Measurements from ENCODE around the gene ZNF587B.
"Not testable (repeated sequence)": the region's sequence is repeated elsewhere in the genome, so short reads cannot be mapped to it uniquely, and the experiment has no call there.

The ZNF587B gene

GRCh38 chr19:57830071-57830602, at the start of gene ZNF587B:
Gene ZNF587B, plus strand, starts transcription at chr19:57830299. Its CDS starts 230 bp downstream, at chr19:57830529.
- DNase-seq, result no peak

- DNase-seq, result no peak
Observed at GRCh38 chr19:57786286-57786685, 43.8 kb upstream of the ZNF587B start.

- DNase-seq, result no peak
Observed at GRCh38 chr19:57786906-57787305, 43.2 kb upstream of the ZNF587B start.

- no peak for DNase-seq
Observed at GRCh38 chr19:57788114-57788692, 41.9 kb upstream of the ZNF587B start.

GRCh38 chr19:57789288-57789687, 40.8 kb upstream of the ZNF587B start:
- DNase-seq, result no peak

- not testable (repeated sequence) for DNase-seq
Observed at GRCh38 chr19:57796580-57796979, 33.5 kb upstream of the ZNF587B start.

GRCh38 chr19:57800696-57801095, 29.4 kb upstream of the ZNF587B start:
- DNase-seq, result no peak

GRCh38 chr19:57802269-57802668, 27.8 kb upstream of the ZNF587B start:
- DNase-seq, result no peak

- DNase-seq, result no peak
Observed at GRCh38 chr19:57803265-57803593, 26.9 kb upstream of the ZNF587B start.

- no peak for DNase-seq
Observed at GRCh38 chr19:57803594-57804325, 26.3 kb upstream of the ZNF587B start.

GRCh38 chr19:57807541-57807940, 22.6 kb upstream of the ZNF587B start:
- DNase-seq, result no peak

GRCh38 chr19:57810410-57811295, 19.4 kb upstream of the ZNF587B start:
- DNase-seq, result not testable (repeated sequence)

- DNase-seq, result no peak
Observed at GRCh38 chr19:57812226-57812625, 17.9 kb upstream of the ZNF587B start.

- DNase-seq, result not testable (repeated sequence)
Observed at GRCh38 chr19:57812975-57813820, 16.9 kb upstream of the ZNF587B start.

GRCh38 chr19:57813919-57814504, 16.1 kb upstream of the ZNF587B start:
- no peak for DNase-seq

- peak; percentile 91 for DNase-seq
Observed at GRCh38 chr19:57814505-57815246, 15.4 kb upstream of the ZNF587B start, which contains the start of gene ZNF552. Gene ZNF552, minus strand, starts transcription at chr19:57814913. Its CDS starts 170 bp downstream, at chr19:57814743.

GRCh38 chr19:57815247-57816075, 14.6 kb upstream of the ZNF587B start:
- no peak for DNase-seq

GRCh38 chr19:57816652-57817051, 13.4 kb upstream of the ZNF587B start:
- DNase-seq, result no peak

- DNase-seq, result no peak
Observed at GRCh38 chr19:57817976-57818375, 12.1 kb upstream of the ZNF587B start.

- DNase-seq, result no peak
Observed at GRCh38 chr19:57818378-57818777, 11.7 kb upstream of the ZNF587B start.

All from DMS 273 treated with DMSO at 0.1 percent for 48 hours (cell line).